ENCODE results near the gene SAC3D1. TPM values are rescaled to one million over a fixed set of nuclear protein-coding genes. Genes with fewer than 3 reads are reported as not detected.

SAC3D1 gene
- total RNA-seq, 6 donors from 2014 or later, result 9.1 to 18.9 (median 14.5) TPM

DNA sequence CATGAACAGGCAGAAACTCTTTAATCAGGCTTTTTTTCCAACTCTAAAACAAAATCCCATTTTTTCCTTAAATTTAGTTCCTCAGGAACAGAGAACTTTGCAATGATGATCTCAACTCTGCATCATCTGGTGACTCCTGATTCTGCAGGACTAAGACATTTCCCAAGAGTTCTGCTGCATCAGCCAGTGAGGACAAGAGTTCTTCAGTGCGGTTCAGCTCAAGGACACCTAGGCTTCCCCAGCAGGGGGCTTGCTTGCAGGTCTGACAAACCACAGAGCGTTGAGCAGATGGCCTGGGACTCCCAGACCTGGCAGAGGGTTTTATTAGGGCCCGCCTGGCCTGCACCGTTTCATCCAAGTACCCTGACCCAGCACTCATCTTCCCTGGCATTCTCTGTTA, 36.4 kb downstream of the SAC3D1 start:
- no peak overlapping the region for H3K4me3 ChIP-seq
- no peaks in the 10 kb centered on the region for H3K9me3 ChIP-seq
- 71 to 80% methylated on average over 4 of the region's 4 CpGs for WGBS, 2 donors
- no peak for DNase-seq
- no peaks in the 10 kb centered on the region for H3K27me3 ChIP-seq
- TF ChIP-seq POLR2AphosphoS5 (IDR thresholded peaks at IDR 0.05), result no peak
- no peak for TF ChIP-seq EP300 (IDR thresholded peaks at IDR 0.05)
- no peak for TF ChIP-seq POLR2A (IDR thresholded peaks at IDR 0.05)
- no peak for TF ChIP-seq CTCF (IDR thresholded peaks at IDR 0.05)
- H3K36me3 ChIP-seq, result no peaks in the 10 kb centered on the region
- ATAC-seq (ENCODE audit: low FRiP score in 2 of 2), result no peak
- no peak overlapping the region for H3K27ac ChIP-seq
- no peaks in the 10 kb centered on the region for H3K4me1 ChIP-seq

- TF ChIP-seq CTCF (IDR thresholded peaks at IDR 0.05), result peak; percentile 59 to 80 (median 64)
- TF ChIP-seq POLR2AphosphoS5 (IDR thresholded peaks at IDR 0.05), result no peak
- peak in 1 of 2 donors; percentile 52 for DNase-seq
- Histone ChIP-seq H3K4me1 (peaks cover 0 to 2% (median under 1%) of the 10 kb centered on the region in 4 donors), H3K36me3 (no peaks in the 10 kb centered on the region), H3K27me3 (no peaks in the 10 kb centered on the region), H3K4me3 (no peak overlapping the region), H3K9me3 (no peaks in the 10 kb centered on the region), H3K27ac (no peak overlapping the region)
- WGBS, 2 donors, result 63 to 83% methylated on average over 1 to 3 of the region's 3 CpGs
- peak; percentile 63 to 79 for ATAC-seq (ENCODE audit: low FRiP score in 2 of 2)
Measured at GRCh38 chr11:65078151-65078550, 37.1 kb downstream of the SAC3D1 start.

DNA sequence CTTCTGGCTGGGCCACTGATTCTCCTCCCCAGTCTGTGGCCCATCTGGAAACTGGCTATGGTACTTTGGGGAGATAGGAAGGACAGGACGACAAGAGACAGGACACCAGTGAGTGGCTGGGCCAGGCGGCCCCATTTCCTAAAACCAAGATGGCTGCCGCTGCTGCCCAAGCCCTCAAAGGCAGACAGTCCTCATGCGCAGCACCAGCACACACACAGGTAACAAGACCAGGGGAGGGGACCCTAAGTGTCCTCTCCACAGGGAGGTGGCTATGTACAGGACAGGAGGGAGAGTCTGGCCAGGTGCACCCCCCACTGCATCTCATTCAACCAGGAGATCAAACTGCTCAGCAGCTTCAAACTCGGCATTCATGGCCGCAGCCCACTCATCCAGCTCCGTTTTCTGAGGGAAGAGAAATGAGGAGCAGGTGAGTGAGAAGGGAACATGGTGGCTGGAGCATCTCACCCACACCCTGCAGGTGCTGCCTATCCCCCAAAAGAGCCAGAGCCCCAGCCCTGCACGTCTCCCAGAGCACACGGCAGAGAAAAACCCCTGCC, 37.9 kb downstream of the SAC3D1 start:
- ATAC-seq (ENCODE audit: low FRiP score in 2 of 2) (no peak), DNase-seq (no peak)
- Histone ChIP-seq H3K27me3 (no peaks in the 10 kb centered on the region), H3K9me3 (no peaks in the 10 kb centered on the region), H3K4me1 (peaks cover 4 to 9% (median 7%) of the 10 kb centered on the region in 4 donors), H3K27ac (no peak overlapping the region), H3K4me3 (no peak overlapping the region), H3K36me3 (no peaks in the 10 kb centered on the region)
- TF ChIP-seq CTCF (IDR thresholded peaks at IDR 0.05) (no peak), EP300 (IDR thresholded peaks at IDR 0.05) (no peak), POLR2A (IDR thresholded peaks at IDR 0.05) (no peak), POLR2AphosphoS5 (IDR thresholded peaks at IDR 0.05) (no peak)
- 95% methylated on average over 9 of the region's 9 CpGs for WGBS, 2 donors

GRCh38 chr11:65083134-65083833, 42.3 kb downstream of the SAC3D1 start:
- Histone ChIP-seq H3K9me3 (no peaks in the 10 kb centered on the region), H3K27ac (peak overlapping the region; percentile 89 to 98 (median 96)), H3K4me3 (peak overlapping the region; percentile 37 to 88 (median 82)), H3K36me3 (peaks cover 8 to 34% (median 21%) of the 10 kb centered on the region in 4 donors), H3K27me3 (no peaks in the 10 kb centered on the region), H3K4me1 (peaks cover 15 to 24% (median 19%) of the 10 kb centered on the region in 4 donors)
- TF ChIP-seq CTCF (IDR thresholded peaks at IDR 0.05) (no peak), POLR2A (IDR thresholded peaks at IDR 0.05) (no peak), EP300 (IDR thresholded peaks at IDR 0.05) (no peak), POLR2AphosphoS5 (IDR thresholded peaks at IDR 0.05) (no peak)
- no peak for ATAC-seq (ENCODE audit: low FRiP score in 2 of 2)
- DNase-seq, result no peak
- 7% methylated on average over 12 to 13 of the region's 13 CpGs for WGBS, 2 donors
